Lower leg skin (tissue), 4 donors: ENCODE data around the gene APOBEC3H. TPM values are rescaled to one million over a fixed set of nuclear protein-coding genes. Genes with fewer than 3 reads are reported as not detected.

ENCODE experiments used
- DNase-seq, 2 donors: peaks; one replicate each; pipeline ENCODE4 v3.0.0-alpha.2; 2019; ENCODE audit warnings: low spot score in 2 of 2
- H3K4me3 ChIP-seq: fragments of 200-600 bp; sonication (generic); 2 replicates; pipeline ENCODE4 v1.5.1; 2017; ENCODE audit warnings: mild to moderate bottlenecking, low read depth; ENCODE audit not compliant: poor library complexity, severe bottlenecking
- POLR2A ChIP-seq, 2 donors: fragments of 450-650 bp; IDR thresholded peaks; one replicate each; pipeline ENCODE4 v1.6.1; 2016 to 2017; ENCODE audit warnings: antibody characterized with exemption in 2 of 2, mild to moderate bottlenecking in 1 of 2, moderate library complexity in 1 of 2
- WGBS, 2 donors: methylation state at CpG; one replicate each; pipeline ENCODE4 v1.1.5; 2018; 5-methylcytosine and 5-hydroxymethylcytosine counted together
- intact Hi-C: fragments of 100-400 bp; cut with DNase I; formaldehyde crosslinking; loops from one replicate; pipeline ENCODE4 v1.15.0; 2023; ENCODE audit warnings: low total_unique reads
- total RNA-seq, 4 donors: library from RNA; depleted of rRNA; stranded (reverse); fragments of >200 nt; gene quantifications; one replicate each; pipeline ENCODE4 v1.1.0, GENCODE V29; 2016
- TF ChIP-seq, protein P1 (sequence below), 3 donors: fragments of 450-650 bp; IDR thresholded peaks; one replicate each; pipeline ENCODE4 v1.5.1; 2016; ENCODE audit warnings: antibody characterized with exemption in 3 of 3, mild to moderate bottlenecking in 3 of 3, moderate library complexity in 2 of 3

The APOBEC3H gene
- total RNA-seq, 4 donors from 2014 or later = not detected

GRCh38 chr22:39136317-39136716 lies 39.3 kb downstream of the APOBEC3H start:
- WGBS, 2 donors = 88 to 92% methylated on average over 8 of the region's 8 CpGs
- TF ChIP-seq, protein P1, sequence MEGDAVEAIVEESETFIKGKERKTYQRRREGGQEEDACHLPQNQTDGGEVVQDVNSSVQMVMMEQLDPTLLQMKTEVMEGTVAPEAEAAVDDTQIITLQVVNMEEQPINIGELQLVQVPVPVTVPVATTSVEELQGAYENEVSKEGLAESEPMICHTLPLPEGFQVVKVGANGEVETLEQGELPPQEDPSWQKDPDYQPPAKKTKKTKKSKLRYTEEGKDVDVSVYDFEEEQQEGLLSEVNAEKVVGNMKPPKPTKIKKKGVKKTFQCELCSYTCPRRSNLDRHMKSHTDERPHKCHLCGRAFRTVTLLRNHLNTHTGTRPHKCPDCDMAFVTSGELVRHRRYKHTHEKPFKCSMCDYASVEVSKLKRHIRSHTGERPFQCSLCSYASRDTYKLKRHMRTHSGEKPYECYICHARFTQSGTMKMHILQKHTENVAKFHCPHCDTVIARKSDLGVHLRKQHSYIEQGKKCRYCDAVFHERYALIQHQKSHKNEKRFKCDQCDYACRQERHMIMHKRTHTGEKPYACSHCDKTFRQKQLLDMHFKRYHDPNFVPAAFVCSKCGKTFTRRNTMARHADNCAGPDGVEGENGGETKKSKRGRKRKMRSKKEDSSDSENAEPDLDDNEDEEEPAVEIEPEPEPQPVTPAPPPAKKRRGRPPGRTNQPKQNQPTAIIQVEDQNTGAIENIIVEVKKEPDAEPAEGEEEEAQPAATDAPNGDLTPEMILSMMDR (IDR thresholded peaks at IDR 0.05) = no peak
- TF ChIP-seq POLR2A (IDR thresholded peaks at IDR 0.05) = no peak
- no peak for DNase-seq
- H3K4me3 ChIP-seq = no peak overlapping the region
- intact Hi-C loops = no loop called here

GRCh38 chr22:39138357-39138997 lies 41.4 kb downstream of the APOBEC3H start:
- intact Hi-C loops = no loop called here
- no peak for DNase-seq
- TF ChIP-seq, protein P1 (IDR thresholded peaks at IDR 0.05) = no peak
- no peak for TF ChIP-seq POLR2A (IDR thresholded peaks at IDR 0.05)
- WGBS, 2 donors = 86 to 89% methylated on average over 14 of the region's 14 CpGs
- H3K4me3 ChIP-seq = no peak overlapping the region

- WGBS, 2 donors = 86 to 87% methylated on average over 7 of the region's 7 CpGs
- TF ChIP-seq, protein P1 (IDR thresholded peaks at IDR 0.05) = no peak
- no peak for TF ChIP-seq POLR2A (IDR thresholded peaks at IDR 0.05)
- intact Hi-C loops = no loop called here
- no peak for DNase-seq
- H3K4me3 ChIP-seq = no peak overlapping the region
Observed at GRCh38 chr22:39139933-39140332, 42.9 kb downstream of the APOBEC3H start.

GRCh38 chr22:39142088-39142680 lies 45.1 kb downstream of the APOBEC3H start:
- intact Hi-C loops = no loop called here
- no peak for DNase-seq
- no peak overlapping the region for H3K4me3 ChIP-seq
- 94 to 95% methylated on average over 14 of the region's 14 CpGs for WGBS, 2 donors
- no peak for TF ChIP-seq POLR2A (IDR thresholded peaks at IDR 0.05)
- TF ChIP-seq, protein P1 (IDR thresholded peaks at IDR 0.05) = no peak

- DNase-seq = no peak
- H3K4me3 ChIP-seq = no peak overlapping the region
- intact Hi-C loops = no loop called here
- no peak for TF ChIP-seq POLR2A (IDR thresholded peaks at IDR 0.05)
- TF ChIP-seq, protein P1 (IDR thresholded peaks at IDR 0.05) = no peak
- WGBS, 2 donors = 3 to 4% methylated on average over 21 to 22 of the region's 22 CpGs
Observed at GRCh38 chr22:39144101-39144767, 47.2 kb downstream of the APOBEC3H start.
